ENCODE measurements around the gene CSH2.
"Not testable (repeated sequence)": the region's sequence is repeated elsewhere in the genome, so short reads cannot be mapped to it uniquely, and the experiment has no call there.

CSH2 gene

DNA sequence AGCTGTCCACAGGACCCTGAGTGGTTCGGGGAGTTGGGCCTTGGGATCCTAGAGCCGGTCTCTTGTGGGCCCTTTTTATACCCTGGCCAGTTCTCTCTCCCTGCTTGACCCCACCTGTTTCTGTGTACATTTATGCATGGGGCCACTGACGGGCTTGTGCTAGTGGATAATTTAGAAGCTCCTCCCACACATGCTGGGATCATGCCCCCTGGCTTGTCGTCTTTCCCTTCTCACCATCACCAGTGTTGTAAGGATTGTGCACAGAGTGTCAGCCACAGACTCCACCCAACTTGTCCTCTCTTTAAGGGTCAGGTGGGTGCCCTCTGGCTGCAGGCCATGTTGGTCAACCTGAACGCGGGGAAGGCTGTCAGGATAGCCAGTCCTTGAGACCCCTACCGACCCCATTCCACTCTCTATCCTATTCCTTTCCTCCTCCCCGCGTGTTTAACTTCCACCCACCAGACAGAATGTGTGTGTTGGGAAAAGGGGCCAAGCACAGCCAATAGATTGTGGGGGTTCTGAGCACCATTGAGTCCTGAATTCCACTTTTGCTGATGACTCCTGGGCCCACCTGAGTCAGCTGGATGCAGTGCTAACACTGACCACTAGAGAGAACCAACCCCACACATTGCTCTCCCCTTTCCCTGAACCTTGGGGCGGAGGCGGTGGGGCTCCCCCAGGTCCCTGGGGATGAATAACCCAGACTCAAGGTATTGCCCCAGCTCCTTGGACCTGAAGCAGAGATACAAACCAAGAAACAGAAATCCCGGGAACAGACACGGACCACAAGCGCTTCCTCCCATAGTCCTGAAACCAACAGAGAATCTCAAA lies 23.3 kb upstream of the CSH2 start, which contains the start of gene CSH1:
TSS of gene CSH1 (minus strand) at position 51 of the 831 bp plus-strand sequence. CDS start 63 bp downstream, outside the sequence.
- not testable (repeated sequence) for DNase-seq

DNA sequence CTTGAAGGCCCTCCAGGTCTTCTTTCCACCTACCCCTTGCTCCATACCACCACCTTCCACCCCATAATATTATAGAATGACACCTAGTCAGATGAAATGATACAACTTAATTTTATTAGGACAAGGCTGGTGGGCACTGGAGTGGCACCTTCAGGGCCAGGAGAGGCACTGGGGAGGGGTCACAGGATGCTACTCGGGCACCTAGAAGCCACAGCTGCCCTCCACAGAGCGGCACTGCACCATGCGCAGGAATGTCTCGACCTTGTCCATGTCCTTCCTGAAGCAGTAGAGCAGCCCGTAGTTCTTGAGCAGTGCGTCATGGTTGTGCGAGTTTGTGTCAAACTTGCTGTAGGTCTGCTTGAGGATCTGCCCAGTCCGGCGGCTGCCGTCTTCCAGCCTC lies 21.3 kb upstream of the CSH2 start:
- not testable (repeated sequence) for DNase-seq

DNA sequence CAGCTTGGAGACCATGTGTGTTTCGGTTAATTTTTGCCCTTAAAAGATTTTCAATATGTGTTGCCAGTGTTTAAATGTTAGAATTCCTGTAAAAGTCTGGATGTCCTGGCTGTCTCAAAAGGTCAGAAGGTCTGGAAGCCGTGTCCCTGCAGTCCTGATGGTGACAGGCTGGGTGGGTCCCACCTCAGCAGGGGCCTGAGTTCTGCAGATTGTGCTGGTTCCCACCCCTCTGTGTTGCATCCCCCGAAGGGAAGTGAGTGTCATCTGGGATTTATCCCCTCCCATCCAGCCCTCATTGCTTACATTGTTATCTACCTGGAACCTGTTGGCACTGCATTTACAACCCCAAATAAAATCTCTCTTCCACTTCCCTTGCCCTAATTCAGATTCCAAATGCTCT lies 20.5 kb upstream of the CSH2 start:
- not testable (repeated sequence) for DNase-seq

DNA sequence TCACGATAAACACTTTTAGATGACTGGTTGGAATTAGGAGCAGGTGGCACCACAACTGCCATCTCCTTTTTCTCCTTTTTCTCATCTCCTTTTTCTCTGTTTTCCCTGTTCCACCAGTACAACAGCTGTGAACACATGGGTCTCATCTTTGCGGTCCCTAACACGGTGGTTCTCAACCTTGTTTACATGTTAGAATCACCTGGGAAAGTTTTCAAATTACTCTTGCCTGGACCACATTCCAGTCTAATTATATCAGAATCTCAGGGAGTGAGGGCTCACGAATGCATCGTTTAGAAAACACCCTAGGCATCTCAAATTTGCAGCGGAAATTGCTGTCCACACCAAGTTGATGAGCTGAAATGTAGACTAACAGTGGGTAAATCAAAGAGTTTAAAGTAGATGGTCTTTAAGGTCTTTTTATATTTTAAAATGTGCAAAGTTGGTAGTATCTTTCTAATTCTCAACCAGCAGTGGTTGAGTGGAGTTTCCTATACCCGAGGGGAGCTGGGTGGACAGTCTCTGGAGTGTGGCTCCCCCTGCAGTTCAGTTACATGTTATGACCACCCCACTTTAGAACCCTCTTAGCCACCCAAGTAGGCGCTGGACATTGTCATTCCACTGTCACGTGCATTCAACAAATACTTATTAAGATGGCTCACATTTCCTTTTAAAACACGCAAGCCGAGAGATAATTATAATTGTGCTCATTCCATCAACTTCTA lies 19.0 kb upstream of the CSH2 start:
- DNase-seq = not testable (repeated sequence)

DNA sequence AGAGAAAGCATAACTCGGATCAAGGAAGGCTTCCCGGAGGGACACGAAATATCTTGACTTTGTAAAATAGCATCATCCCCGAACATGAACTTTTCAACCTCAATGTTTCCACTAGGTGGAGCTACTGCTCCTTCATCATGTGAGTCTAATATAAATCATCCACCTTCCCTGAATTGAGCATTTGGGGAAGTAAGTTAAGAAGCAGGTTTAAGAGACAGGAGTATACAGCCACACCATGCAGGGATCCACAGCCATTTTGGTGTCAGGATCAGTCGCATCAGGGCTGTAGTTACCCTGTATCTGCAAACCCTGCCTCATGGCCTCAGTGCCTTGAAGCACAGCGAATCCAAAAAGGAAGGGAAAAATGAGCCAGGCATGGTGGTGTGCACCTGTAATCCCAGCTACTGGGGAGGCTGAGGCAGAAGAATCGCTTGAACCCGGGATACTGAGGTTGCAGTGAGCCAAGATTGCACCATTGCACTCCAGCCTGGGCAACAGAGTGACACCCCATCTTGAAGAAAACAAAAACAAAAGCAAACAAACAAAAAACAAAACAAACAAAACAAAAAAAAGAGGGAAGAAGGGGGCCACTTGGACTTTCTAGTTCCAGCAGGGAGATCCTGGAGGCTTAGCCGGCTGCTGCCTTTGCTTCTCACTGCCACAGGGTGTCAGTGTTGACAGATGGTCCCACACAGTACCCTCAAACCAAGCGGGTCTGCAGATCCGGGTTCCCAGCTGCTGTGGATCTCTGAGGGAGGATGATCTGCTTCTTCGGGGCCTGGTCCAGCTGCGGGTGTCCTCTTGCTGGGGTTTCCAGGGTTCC lies 15.8 kb upstream of the CSH2 start:
- peak; percentile 7 for DNase-seq

DNA sequence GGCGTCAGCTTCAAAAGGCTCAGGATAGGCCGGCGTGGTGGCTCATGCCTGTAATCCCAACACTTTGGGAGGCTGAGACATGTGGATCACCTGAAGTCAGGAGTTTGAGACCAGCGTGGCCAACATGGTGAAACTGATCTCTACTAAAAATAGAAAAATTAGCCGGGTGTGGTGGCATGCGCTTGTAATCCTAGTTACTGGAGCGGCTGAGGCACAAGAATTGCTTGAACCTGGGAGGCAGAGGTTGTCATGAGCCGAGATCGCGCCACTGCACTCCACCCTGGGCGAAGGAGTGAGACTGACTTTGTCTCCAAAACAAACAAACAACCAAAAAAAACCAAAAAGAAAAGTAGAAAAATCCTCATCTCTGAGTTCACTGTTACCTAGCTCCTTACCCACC lies 11.6 kb upstream of the CSH2 start:
- not testable (repeated sequence) for DNase-seq

DNA sequence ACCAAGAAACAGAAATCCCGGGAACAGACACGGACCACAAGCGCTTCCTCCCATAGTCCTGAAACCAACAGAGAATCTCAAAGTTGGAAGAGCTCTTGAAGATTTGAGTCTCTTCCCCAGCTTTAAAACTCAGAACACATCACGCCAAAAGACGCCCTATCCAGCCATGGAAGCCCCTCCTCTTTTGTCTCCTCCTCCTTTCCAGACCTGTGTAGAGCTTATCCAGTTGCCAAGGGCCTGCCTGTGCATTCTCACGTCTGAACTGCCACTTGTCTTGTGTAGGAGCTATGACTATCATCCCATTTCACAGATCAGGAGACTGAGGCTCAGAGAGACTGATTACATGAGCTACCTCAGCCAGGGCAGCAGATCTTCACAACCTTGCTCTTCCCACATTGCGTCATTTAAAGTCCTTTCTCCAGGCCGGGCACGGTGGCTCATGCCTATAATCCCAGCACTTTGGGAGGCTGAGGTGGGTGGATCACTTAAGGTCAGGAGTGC lies 9.2 kb upstream of the CSH2 start:
- not testable (repeated sequence) for DNase-seq

DNA sequence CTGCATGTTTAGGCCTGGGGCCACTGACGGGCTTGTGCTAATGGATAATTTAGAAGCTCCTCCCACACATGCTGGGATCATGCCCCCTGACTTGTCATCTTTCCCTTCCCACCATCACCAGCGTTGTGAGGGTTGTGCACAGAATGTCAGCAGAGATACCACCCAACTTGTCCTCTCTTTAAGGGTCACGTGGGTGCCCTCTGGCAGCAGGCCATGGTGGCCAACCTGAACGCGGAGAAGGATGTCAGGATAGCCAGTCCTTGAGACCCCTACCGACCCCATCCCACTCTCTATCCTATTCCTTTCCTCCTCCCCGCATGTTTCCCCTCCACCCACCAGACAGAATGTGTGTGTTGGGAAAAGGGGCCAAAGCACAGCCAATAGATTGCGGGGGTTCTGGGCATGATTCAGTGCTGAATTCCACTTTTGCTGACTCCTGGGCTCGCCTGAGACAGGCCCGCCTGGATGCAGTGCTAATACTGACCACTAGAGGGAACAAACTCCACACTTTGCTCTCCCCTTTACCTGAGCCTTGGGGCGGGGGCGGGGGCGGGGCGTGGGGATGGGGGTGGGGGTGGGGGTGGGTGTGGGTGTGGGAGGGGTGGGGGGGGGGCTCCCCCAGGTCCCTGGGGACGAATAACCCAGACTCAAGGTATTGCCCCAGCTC lies 8.6 kb upstream of the CSH2 start, which contains the start of gene GH2:
TSS of gene GH2 (minus strand) at position 10 of the 667 bp plus-strand sequence. CDS start 143 bp downstream, outside the sequence.
- DNase-seq = peak; percentile 71

DNA sequence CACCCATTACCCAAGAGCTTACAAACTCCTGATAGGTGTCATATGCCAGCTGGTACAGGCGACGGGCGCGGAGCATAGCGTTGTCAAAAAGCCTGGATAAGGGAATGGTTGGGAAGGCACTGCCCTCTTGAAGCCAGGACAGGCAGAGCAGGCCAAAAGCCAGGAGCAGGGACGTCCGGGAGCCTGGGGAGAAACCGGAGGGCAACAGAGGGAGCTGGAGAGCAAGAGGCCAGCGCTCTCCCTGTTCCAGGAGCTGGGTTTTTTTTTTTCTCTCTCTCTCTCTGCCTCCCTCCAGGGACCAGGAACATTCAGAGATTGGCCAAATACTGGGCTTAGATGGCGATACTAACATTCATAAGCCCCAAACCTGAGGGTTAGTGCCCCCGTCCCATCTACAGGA lies 7.9 kb upstream of the CSH2 start:
- not testable (repeated sequence) for DNase-seq

DNA sequence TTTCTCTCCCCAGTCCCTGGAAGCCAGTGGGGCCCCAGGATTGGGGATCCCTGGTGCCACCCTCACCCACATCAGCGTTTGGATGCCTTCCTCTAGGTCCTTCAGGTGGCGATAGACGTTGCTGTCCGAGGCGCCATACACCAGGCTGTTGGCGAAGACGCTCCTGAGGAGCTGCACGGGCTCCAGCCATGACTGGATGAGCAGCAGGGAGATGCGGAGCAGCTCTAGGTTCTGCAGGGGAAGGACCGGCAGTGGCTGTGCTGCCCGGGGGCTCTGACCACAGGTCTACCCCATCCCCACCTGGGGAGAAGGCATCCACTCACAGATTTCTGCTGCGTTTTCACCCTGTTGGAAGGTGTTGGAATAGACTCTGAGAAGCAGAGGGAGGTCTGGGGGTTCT lies 7.2 kb upstream of the CSH2 start:
- DNase-seq = no peak

DNA sequence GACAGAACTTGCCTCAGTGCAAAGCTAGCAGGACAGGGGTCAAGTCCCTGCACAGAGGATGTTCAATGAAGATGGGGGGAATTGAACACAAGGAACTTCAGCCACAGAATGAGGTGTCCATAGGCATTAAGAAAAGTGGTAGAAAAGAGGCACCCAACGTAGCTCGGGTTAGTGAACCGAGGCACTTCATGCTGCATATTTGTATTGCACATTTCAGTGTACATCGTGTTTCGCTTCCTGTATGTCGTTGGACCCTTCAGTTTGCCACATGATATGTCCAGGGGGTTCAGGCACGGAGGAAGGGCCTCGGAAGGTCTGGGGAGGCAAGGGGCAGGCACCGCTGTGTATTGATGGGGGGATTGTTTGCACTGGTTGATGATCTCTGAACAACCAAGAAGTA lies 4.9 kb upstream of the CSH2 start:
- DNase-seq = not testable (repeated sequence)

DNA sequence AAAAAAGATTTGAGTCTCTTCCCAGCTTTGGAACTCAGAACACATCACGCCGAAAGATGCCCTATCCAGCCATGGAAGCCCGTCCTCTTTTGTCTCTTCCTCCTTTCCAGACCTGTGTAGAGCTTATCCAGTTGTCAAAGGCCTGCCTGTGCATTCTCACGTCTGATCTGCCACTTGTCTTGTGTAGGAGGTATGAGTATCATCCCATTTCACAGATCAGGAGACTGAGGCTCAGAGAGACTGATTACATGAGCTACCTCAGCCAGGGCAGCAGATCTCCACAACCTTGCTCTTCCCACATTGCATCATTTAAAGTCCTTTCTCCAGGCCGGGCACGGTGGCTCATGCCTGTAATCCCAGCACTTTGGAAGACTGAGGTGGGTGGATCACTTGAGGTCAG lies 1.2 kb upstream of the CSH2 start:
- DNase-seq = not testable (repeated sequence)

DNA sequence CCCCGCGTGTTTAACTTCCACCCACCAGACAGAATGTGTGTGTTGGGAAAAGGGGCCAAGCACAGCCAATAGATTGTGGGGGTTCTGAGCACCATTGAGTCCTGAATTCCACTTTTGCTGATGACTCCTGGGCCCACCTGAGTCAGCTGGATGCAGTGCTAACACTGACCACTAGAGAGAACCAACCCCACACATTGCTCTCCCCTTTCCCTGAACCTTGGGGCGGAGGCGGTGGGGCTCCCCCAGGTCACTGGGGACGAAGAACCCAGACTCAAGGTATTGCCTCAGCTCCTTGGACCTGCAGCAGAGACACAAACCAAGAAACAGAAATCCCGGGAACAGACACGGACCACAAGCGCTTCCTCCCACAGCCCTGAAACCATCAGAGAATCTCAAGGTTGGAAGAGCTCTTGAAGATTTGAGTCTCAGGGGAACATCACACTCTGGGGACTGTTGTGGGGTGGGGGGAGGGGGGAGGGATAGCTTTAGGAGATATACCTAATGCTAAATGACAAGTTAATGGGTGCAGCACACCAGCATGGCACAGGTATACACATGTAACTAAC lies 667 bp upstream of the CSH2 start:
- DNase-seq = not testable (repeated sequence)

DNA sequence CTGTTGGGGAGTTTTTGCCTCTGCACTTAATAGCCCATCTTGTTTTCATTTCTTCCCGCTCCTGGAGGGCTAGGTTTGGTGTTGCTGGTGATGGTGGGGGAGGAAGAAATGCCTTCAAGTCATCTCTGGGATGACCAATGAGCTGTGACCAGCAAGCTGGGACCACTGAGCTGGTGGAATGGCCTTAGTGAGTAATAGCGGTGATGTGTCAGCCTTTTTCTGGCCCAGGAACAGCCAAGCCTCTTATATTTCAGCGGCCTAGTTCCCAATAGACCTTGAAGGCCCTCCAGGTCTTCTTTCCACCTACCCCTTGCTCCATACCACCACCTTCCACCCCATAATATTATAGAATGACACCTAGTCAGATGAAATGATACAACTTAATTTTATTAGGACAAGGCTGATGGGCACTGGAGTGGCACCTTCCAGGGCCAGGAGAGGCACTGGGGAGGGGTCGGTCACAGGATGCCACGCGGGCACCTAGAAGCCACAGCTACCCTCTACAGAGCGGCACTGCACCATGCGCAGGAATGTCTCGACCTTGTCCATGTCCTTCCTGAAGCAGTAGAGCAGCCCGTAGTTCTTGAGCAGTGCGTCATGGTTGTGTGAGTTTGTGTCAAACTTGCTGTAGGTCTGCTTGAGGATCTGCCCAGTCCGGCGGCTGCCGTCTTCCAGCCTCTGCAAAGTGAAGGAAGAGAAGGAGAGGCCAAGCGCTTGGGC lies 1.7 kb downstream of the CSH2 start:
- DNase-seq = not testable (repeated sequence)

DNA sequence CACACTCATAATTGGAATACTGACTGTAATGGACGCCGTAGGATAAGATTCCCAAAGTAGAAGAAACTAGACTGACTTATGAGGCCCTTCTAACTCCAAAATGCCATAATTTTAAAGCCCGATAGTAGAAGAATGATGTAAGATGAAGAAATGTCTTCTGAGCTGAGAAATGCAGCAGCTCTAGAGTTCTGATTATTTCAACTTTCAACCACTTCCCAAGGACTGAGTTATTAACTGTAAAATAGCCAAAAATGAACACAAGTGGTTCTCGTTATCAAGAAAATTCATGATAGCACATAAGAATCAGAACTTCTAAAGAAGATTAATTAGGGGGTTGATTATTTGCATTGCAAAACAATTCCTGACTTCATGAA lies 3.2 kb downstream of the CSH2 start:
- not testable (repeated sequence) for DNase-seq

DNA sequence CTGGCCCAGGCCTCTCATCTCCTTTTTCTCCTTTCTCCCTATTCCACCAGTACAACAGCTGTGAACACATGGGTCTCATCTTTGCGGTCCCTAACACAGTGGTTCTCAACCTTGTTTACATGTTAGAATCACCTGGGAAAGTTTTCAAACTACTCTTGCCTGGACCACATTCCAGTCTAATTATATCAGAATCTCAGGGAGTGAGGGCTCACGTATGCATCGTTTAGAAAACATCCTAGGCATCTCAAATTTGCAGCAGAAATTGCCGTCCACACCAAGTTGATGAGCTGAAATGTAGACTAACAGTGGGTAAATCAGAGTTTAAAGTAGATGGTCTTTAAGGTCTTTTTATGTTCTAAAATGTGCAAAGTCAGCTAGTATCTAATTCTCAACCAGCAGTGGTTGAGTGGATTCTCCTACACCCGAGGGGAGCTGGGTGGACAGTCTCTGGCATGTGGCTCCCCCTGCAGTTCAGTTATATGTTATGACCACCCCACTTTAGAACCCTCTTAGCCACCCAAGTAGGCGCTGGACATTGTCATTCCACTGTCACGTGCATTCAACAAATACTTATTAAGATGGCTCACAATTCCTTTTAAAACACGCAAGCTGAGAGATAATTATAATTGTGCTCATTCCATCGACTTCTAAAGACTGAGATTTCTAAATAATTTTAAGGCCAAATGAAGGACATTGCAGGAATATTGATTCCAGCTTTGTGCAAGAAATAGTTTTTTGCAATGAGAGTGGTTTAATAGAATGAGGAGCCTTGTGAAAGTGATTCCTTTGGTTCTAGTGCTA lies 3.8 kb downstream of the CSH2 start:
- DNase-seq = not testable (repeated sequence)

DNA sequence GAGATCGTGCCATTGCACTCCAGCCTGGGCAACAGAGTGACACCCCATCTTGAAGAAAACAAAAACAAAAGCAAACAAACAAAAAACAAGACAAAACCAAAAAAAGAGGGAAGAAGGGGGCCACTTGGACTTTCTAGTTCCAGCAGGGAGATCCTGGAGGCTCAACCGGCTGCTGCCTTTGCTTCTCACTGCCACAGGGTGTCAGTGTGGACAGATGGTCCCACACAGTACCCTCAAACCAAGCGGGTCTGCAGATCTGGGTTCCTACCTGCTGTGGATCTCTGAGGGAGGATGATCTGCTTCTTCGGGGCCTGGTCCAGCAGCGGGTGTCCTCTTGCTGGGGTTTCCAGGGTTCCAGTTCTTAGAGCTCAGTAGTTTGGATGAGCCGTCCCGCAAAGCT lies 6.9 kb downstream of the CSH2 start:
- not testable (repeated sequence) for DNase-seq

DNA sequence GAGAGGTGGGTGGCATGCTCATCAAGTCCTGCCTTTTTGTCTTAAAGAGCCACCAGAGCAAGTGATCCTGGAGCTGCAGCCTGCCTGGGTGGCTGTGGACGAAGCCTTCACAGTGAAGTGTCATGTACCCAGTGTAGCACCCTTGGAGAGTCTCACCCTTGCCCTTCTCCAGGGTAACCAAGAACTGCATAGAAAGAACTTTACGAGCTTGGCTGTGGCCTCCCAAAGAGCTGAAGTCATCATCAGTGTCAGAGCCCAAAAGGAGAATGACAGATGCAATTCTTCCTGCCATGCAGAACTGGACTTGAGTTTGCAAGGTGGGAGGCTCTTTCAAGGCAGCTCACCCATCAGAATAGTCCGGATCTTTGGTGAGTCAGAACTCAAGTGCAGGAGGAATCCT lies 14.2 kb downstream of the CSH2 start:
- no peak for DNase-seq

DNA sequence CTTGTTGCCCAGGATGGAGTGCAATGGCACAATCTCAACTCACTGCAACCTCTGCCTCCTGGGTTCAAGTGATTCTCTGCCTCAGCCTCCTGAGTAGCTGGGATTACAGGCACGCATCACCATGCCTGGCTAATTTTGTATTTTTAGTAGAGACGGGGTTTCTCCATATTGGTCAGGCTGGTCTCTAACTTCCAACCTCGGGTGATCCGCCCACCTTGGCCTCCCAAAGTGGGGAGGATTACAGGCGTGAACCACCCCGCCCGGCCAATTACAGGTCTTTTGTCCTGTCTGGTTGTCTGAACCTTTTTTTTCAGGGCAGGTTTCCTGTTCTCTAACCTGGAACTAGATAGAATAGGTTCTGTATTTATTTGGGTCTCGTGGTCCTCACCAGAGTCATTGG lies 17.1 kb downstream of the CSH2 start:
- DNase-seq = not testable (repeated sequence)

DNA sequence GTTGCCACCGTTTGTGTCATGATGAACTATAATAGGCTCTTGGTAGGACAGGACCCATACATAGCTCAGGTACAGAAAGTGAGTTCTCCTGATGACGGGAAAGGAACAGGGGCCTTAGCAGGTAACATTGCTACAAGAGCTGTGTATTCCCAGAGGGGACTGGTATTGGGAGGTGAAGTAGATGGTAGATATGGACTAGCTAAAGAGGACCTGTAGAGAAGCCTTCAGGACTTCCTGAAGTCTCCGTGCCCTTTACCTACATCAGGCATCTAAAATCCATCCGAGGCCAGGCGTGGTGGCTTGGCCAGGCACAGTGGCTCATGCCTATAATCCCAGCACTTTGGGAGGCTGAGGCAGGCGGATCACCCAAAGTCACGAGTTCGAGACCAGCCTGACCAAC lies 18.3 kb downstream of the CSH2 start:
- DNase-seq = no peak

Measured in CD4-positive, alpha-beta T cell treated with Interleukin-17A for 4 hours (primary cell).